SK-N-SH treated with all-trans-retinoic acid at 6 μM for 48 hours (cell line): ENCODE data around the gene ELFN1.

Source experiments
- TSHZ2 ChIP-seq: fragments of 250-450 bp; sonication (Bioruptor Pico); IDR thresholded peaks from 2 replicates; pipeline ENCODE4 v1.5.0; 2020; ENCODE audit warnings: mild to moderate bottlenecking, moderate library complexity
- ZC3H10 ChIP-seq: fragments of 250-450 bp; sonication (Bioruptor Pico); IDR thresholded peaks from 2 replicates; pipeline ENCODE4 v1.5.1; 2021; ENCODE audit warnings: mild to moderate bottlenecking, moderate library complexity
- ZFP30 ChIP-seq: fragments of 450-650 bp; formaldehyde crosslinking; IDR thresholded peaks from 2 replicates; pipeline ENCODE4 v1.5.0; 2022; ENCODE audit warnings: mild to moderate bottlenecking, moderate library complexity

- TF ChIP-seq TSHZ2 (no peak), ZFP30 (no peak), ZC3H10 (CRISPR knock-in tag) (no peak)
Measured at GRCh38 chr7:1749864-1750466, 79.9 kb downstream of the ELFN1 start.
